Measurements from ENCODE around the gene SPTB.

Gene SPTB

GRCh38 chr14:64779472-64779871, 100.2 kb downstream of the SPTB start:
- Histone ChIP-seq H3K27me3 (ENCODE audit: control insufficient read depth, insufficient read depth, low read length, poor library complexity, severe bottlenecking) (no peaks in the 10 kb centered on the region), H3K4me1 (ENCODE audit: control insufficient read depth, insufficient read depth, low read length) (no peaks in the 10 kb centered on the region), H3K27ac (ENCODE audit: insufficient read depth, low read depth, low read length, poor library complexity, severe bottlenecking) (no peak overlapping the region), H3K36me3 (ENCODE audit: control insufficient read depth, insufficient read depth, low read length) (no peaks in the 10 kb centered on the region), H3K4me3 (ENCODE audit: insufficient read depth, low read depth, low read length) (no peak overlapping the region), H3K9me3 (ENCODE audit: control insufficient read depth, low read length) (no peaks in the 10 kb centered on the region)
- 92 to 94% methylated on average over 7 of the region's 7 CpGs for WGBS, 2 experiments

- Histone ChIP-seq H3K9me3 (ENCODE audit: control insufficient read depth, low read length) (no peaks in the 10 kb centered on the region), H3K4me1 (ENCODE audit: control insufficient read depth, insufficient read depth, low read length) (no peaks in the 10 kb centered on the region), H3K27ac (ENCODE audit: insufficient read depth, low read depth, low read length, poor library complexity, severe bottlenecking) (no peak overlapping the region), H3K36me3 (ENCODE audit: control insufficient read depth, insufficient read depth, low read length) (no peaks in the 10 kb centered on the region), H3K4me3 (ENCODE audit: insufficient read depth, low read depth, low read length) (no peak overlapping the region), H3K27me3 (ENCODE audit: control insufficient read depth, insufficient read depth, low read length, poor library complexity, severe bottlenecking) (no peaks in the 10 kb centered on the region)
- WGBS, 2 experiments, result 91 to 96% methylated on average over 7 of the region's 7 CpGs
These were observed 101.5 kb downstream of the SPTB start for GRCh38 chr14:64778104-64778754.

- Histone ChIP-seq H3K9me3 (ENCODE audit: control insufficient read depth, low read length) (no peaks in the 10 kb centered on the region), H3K36me3 (ENCODE audit: control insufficient read depth, insufficient read depth, low read length) (no peaks in the 10 kb centered on the region), H3K4me3 (ENCODE audit: insufficient read depth, low read depth, low read length) (no peak overlapping the region), H3K27me3 (ENCODE audit: control insufficient read depth, insufficient read depth, low read length, poor library complexity, severe bottlenecking) (no peaks in the 10 kb centered on the region), H3K4me1 (ENCODE audit: control insufficient read depth, insufficient read depth, low read length) (no peaks in the 10 kb centered on the region), H3K27ac (ENCODE audit: insufficient read depth, low read depth, low read length, poor library complexity, severe bottlenecking) (no peak overlapping the region)
- WGBS, 2 experiments, result 90% methylated on average over 3 of the region's 3 CpGs
These were observed 102.2 kb downstream of the SPTB start for GRCh38 chr14:64777461-64777860.

GRCh38 chr14:64775081-64775777, 104.5 kb downstream of the SPTB start:
- WGBS, 2 experiments, result 94% methylated on average over 25 of the region's 25 CpGs
- H3K4me1 ChIP-seq (ENCODE audit: control insufficient read depth, insufficient read depth, low read length), result no peaks in the 10 kb centered on the region
- H3K36me3 ChIP-seq (ENCODE audit: control insufficient read depth, insufficient read depth, low read length), result no peaks in the 10 kb centered on the region
- no peaks in the 10 kb centered on the region for H3K9me3 ChIP-seq (ENCODE audit: control insufficient read depth, low read length)
- H3K4me3 ChIP-seq (ENCODE audit: insufficient read depth, low read depth, low read length), result no peak overlapping the region
- no peak overlapping the region for H3K27ac ChIP-seq (ENCODE audit: insufficient read depth, low read depth, low read length, poor library complexity, severe bottlenecking)
- H3K27me3 ChIP-seq (ENCODE audit: control insufficient read depth, insufficient read depth, low read length, poor library complexity, severe bottlenecking), result no peaks in the 10 kb centered on the region

- Histone ChIP-seq H3K27ac (ENCODE audit: insufficient read depth, low read depth, low read length, poor library complexity, severe bottlenecking) (no peak overlapping the region), H3K27me3 (ENCODE audit: control insufficient read depth, insufficient read depth, low read length, poor library complexity, severe bottlenecking) (no peaks in the 10 kb centered on the region), H3K9me3 (ENCODE audit: control insufficient read depth, low read length) (no peaks in the 10 kb centered on the region), H3K36me3 (ENCODE audit: control insufficient read depth, insufficient read depth, low read length) (no peaks in the 10 kb centered on the region), H3K4me1 (ENCODE audit: control insufficient read depth, insufficient read depth, low read length) (no peaks in the 10 kb centered on the region), H3K4me3 (ENCODE audit: insufficient read depth, low read depth, low read length) (no peak overlapping the region)
- WGBS, 2 experiments, result 93 to 95% methylated on average over 16 of the region's 16 CpGs
These were observed 105.4 kb downstream of the SPTB start for GRCh38 chr14:64774272-64774671.

GRCh38 chr14:64773577-64773976, 106.1 kb downstream of the SPTB start:
- Histone ChIP-seq H3K27me3 (ENCODE audit: control insufficient read depth, insufficient read depth, low read length, poor library complexity, severe bottlenecking) (no peaks in the 10 kb centered on the region), H3K27ac (ENCODE audit: insufficient read depth, low read depth, low read length, poor library complexity, severe bottlenecking) (no peak overlapping the region), H3K9me3 (ENCODE audit: control insufficient read depth, low read length) (no peaks in the 10 kb centered on the region), H3K4me1 (ENCODE audit: control insufficient read depth, insufficient read depth, low read length) (no peaks in the 10 kb centered on the region), H3K4me3 (ENCODE audit: insufficient read depth, low read depth, low read length) (no peak overlapping the region), H3K36me3 (ENCODE audit: control insufficient read depth, insufficient read depth, low read length) (no peaks in the 10 kb centered on the region)
- WGBS, 2 experiments, result 94% methylated on average over 3 of the region's 3 CpGs

GRCh38 chr14:64773046-64773445, 106.7 kb downstream of the SPTB start:
- 95% methylated on average over 18 of the region's 18 CpGs for WGBS, 2 experiments
- no peaks in the 10 kb centered on the region for H3K9me3 ChIP-seq (ENCODE audit: control insufficient read depth, low read length)
- no peak overlapping the region for H3K27ac ChIP-seq (ENCODE audit: insufficient read depth, low read depth, low read length, poor library complexity, severe bottlenecking)
- H3K4me1 ChIP-seq (ENCODE audit: control insufficient read depth, insufficient read depth, low read length), result no peaks in the 10 kb centered on the region
- H3K36me3 ChIP-seq (ENCODE audit: control insufficient read depth, insufficient read depth, low read length), result no peaks in the 10 kb centered on the region
- no peak overlapping the region for H3K4me3 ChIP-seq (ENCODE audit: insufficient read depth, low read depth, low read length)
- no peaks in the 10 kb centered on the region for H3K27me3 ChIP-seq (ENCODE audit: control insufficient read depth, insufficient read depth, low read length, poor library complexity, severe bottlenecking)

- Histone ChIP-seq H3K4me3 (ENCODE audit: insufficient read depth, low read depth, low read length) (no peak overlapping the region), H3K27ac (ENCODE audit: insufficient read depth, low read depth, low read length, poor library complexity, severe bottlenecking) (no peak overlapping the region), H3K4me1 (ENCODE audit: control insufficient read depth, insufficient read depth, low read length) (no peaks in the 10 kb centered on the region), H3K9me3 (ENCODE audit: control insufficient read depth, low read length) (no peaks in the 10 kb centered on the region), H3K27me3 (ENCODE audit: control insufficient read depth, insufficient read depth, low read length, poor library complexity, severe bottlenecking) (no peaks in the 10 kb centered on the region), H3K36me3 (ENCODE audit: control insufficient read depth, insufficient read depth, low read length) (no peaks in the 10 kb centered on the region)
- WGBS, 2 experiments, result 94 to 95% methylated on average over 36 of the region's 36 CpGs
These were observed 107.2 kb downstream of the SPTB start for GRCh38 chr14:64772397-64772950.

- no peaks in the 10 kb centered on the region for H3K9me3 ChIP-seq (ENCODE audit: control insufficient read depth, low read length)
- H3K27ac ChIP-seq (ENCODE audit: insufficient read depth, low read depth, low read length, poor library complexity, severe bottlenecking), result no peak overlapping the region
- H3K36me3 ChIP-seq (ENCODE audit: control insufficient read depth, insufficient read depth, low read length), result no peaks in the 10 kb centered on the region
- peaks cover 4% of the 10 kb centered on the region for H3K4me1 ChIP-seq (ENCODE audit: control insufficient read depth, insufficient read depth, low read length)
- 84 to 95% methylated on average over 2 of the region's 2 CpGs for WGBS, 2 experiments
- no peak overlapping the region for H3K4me3 ChIP-seq (ENCODE audit: insufficient read depth, low read depth, low read length)
- no peaks in the 10 kb centered on the region for H3K27me3 ChIP-seq (ENCODE audit: control insufficient read depth, insufficient read depth, low read length, poor library complexity, severe bottlenecking)
These were observed 108.5 kb downstream of the SPTB start for GRCh38 chr14:64771161-64771560.

- Histone ChIP-seq H3K27ac (ENCODE audit: insufficient read depth, low read depth, low read length, poor library complexity, severe bottlenecking) (no peak overlapping the region), H3K27me3 (ENCODE audit: control insufficient read depth, insufficient read depth, low read length, poor library complexity, severe bottlenecking) (no peaks in the 10 kb centered on the region), H3K4me3 (ENCODE audit: insufficient read depth, low read depth, low read length) (no peak overlapping the region), H3K9me3 (ENCODE audit: control insufficient read depth, low read length) (no peaks in the 10 kb centered on the region), H3K4me1 (ENCODE audit: control insufficient read depth, insufficient read depth, low read length) (peaks cover 4% of the 10 kb centered on the region), H3K36me3 (ENCODE audit: control insufficient read depth, insufficient read depth, low read length) (no peaks in the 10 kb centered on the region)
- WGBS, 2 experiments, result 96% methylated on average over 18 of the region's 18 CpGs
These were observed 109.0 kb downstream of the SPTB start for GRCh38 chr14:64770751-64771150.

All from ectodermal cell (in vitro differentiated cells).